Germinal center (tissue), 1 donor: Measurements from ENCODE around the gene LBH.
A peak's percentile ranks its signal among the peaks of the same experiment; 100 is the strongest.

Experiments
- DNase-seq: peaks from one replicate; pipeline ENCODE4 v3.0.0; 2012; ENCODE audit warnings: mixed read lengths, low spot score

LBH gene

GRCh38 chr2:30217644-30218337 lies 13.5 kb upstream of the LBH start:
- no peak for DNase-seq

- DNase-seq, result no peak
Measured at GRCh38 chr2:30218338-30218713, 13.0 kb upstream of the LBH start.

- no peak for DNase-seq
Measured at GRCh38 chr2:30218814-30219213, 12.5 kb upstream of the LBH start.

- no peak for DNase-seq
Measured at GRCh38 chr2:30219886-30220875, 11.2 kb upstream of the LBH start.

GRCh38 chr2:30221531-30221930 lies 9.8 kb upstream of the LBH start:
- DNase-seq, result no peak

- no peak for DNase-seq
Measured at GRCh38 chr2:30222031-30222430, 9.3 kb upstream of the LBH start.

GRCh38 chr2:30222636-30223360 lies 8.5 kb upstream of the LBH start:
- DNase-seq, result no peak

- peak; percentile 53 for DNase-seq
Measured at GRCh38 chr2:30223413-30223874, 7.9 kb upstream of the LBH start.

- DNase-seq, result peak; percentile 67
Measured at GRCh38 chr2:30224151-30224550, 7.2 kb upstream of the LBH start.

- DNase-seq, result peak; percentile 67
Measured at GRCh38 chr2:30225131-30225762, 6.1 kb upstream of the LBH start.

GRCh38 chr2:30226144-30227032 lies 4.9 kb upstream of the LBH start:
- DNase-seq, result no peak

- no peak for DNase-seq
Measured at GRCh38 chr2:30229596-30229995, 1.7 kb upstream of the LBH start.

GRCh38 chr2:30230497-30231211 lies 680 bp upstream of the LBH start:
- no peak for DNase-seq

GRCh38 chr2:30231996-30232800 lies 864 bp downstream of the LBH start:
- peak; percentile 94 for DNase-seq

- DNase-seq, result peak; percentile 46
Measured at GRCh38 chr2:30232801-30233130, 1.4 kb downstream of the LBH start.

- DNase-seq, result no peak
Measured at GRCh38 chr2:30233271-30234009, 2.1 kb downstream of the LBH start.

- no peak for DNase-seq
Measured at GRCh38 chr2:30234180-30234971, 3.0 kb downstream of the LBH start.
